HUES64 (cell line): ENCODE data around the gene SPEG.
A peak's percentile ranks its signal among the peaks of the same experiment; 100 is the strongest.

ENCODE experiments used
- H3K27ac ChIP-seq: 2 replicates; pipeline ENCODE4 v1.7.0; 2013; ENCODE audit warnings: low read depth, low read length, inconsistent platforms
- H3K27me3 ChIP-seq: 2 replicates; pipeline ENCODE4 v1.6.1; 2013; ENCODE audit warnings: mild to moderate bottlenecking, low read length; ENCODE audit not compliant: insufficient read depth
- H3K36me3 ChIP-seq: 2 replicates; pipeline ENCODE4 v1.6.1; 2013; ENCODE audit warnings: mild to moderate bottlenecking, low read length; ENCODE audit not compliant: insufficient read depth
- H3K4me1 ChIP-seq: 2 replicates; pipeline ENCODE4 v1.6.1; 2013; ENCODE audit warnings: mild to moderate bottlenecking, low read length, moderate library complexity; ENCODE audit not compliant: insufficient read depth
- H3K4me3 ChIP-seq: 2 replicates; pipeline ENCODE4 v1.5.1; 2013; ENCODE audit warnings: mild to moderate bottlenecking, low read length, moderate library complexity
- H3K9ac ChIP-seq: 2 replicates; pipeline ENCODE4 v1.6.1; 2013; ENCODE audit warnings: mild to moderate bottlenecking, low read depth, low read length
- H3K9me3 ChIP-seq: 2 replicates; pipeline ENCODE4 v1.6.1; 2013; ENCODE audit warnings: low read depth, low read length; ENCODE audit not compliant: insufficient read depth
- WGBS: fragments of 150-250, 120-280 bp; methylation state at CpG from one replicate; pipeline ENCODE4 v1.1.7; 2013; ENCODE audit warnings: missing lambda C conversion rate; 5-methylcytosine and 5-hydroxymethylcytosine counted together

The SPEG gene

DNA sequence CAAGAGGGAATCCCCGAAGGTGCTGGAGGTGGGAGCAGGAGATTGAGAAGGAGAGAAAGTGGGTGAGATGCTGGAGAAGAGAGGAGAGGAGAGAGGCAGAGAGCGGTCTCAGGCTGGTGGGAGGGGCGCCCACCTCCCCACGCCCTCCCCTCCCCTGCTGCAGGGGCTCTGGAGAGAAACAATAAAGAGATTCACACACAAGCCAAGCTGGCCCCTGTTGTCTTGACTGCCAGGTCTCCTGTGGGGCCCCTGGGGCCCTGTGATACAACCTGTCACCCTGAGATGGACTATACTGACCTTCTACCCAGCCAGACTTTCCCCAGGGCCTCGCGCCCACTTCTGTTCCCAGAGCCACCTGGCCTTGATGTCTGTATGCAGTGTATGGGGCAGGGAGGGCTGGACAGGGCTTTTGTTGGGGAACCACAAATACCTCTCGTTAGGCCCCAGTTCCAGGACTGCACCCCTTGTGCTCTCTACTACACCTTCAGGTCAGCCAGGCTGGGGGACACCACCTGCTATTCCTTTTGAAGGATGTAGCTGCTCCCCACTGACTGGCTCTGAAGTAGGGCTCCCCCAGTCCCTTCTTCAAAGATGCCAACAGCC lies 8.0 kb upstream of the SPEG start:
- Histone ChIP-seq H3K27me3 (no peaks in the 10 kb centered on the region; the same call in 1 of the 2 replicates), H3K4me3 (no peak overlapping the region), H3K9ac (no peak overlapping the region), H3K9me3 (no peaks in the 10 kb centered on the region), H3K36me3 (no peaks in the 10 kb centered on the region), H3K27ac (no peak overlapping the region), H3K4me1 (no peaks in the 10 kb centered on the region)
- 78% methylated on average over 6 of the region's 7 CpGs for WGBS

DNA sequence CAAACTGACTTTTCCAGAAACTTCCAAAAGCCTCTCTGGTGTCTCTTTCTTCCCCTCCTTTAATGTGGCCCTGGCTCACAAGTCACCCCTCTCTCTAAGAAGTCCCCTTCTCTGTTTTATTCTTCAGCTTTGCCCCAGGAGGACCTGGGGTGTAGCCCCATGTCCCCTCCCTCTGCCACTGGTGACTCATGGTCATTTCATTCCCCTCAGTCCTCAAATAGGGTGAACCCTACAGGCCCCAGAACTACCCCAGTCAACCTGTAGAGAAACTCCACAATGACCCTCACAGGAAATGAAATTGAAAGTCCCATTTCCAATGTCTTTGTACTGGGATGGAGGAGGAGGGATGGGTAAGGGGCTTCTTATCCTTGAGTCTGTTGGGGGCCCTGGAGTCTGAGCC lies 6.2 kb upstream of the SPEG start:
- H3K27me3 ChIP-seq: no peaks in the 10 kb centered on the region; the same call in 1 of the 2 replicates
- H3K4me3 ChIP-seq: no peak overlapping the region
- no peaks in the 10 kb centered on the region for H3K36me3 ChIP-seq
- no peaks in the 10 kb centered on the region for H3K4me1 ChIP-seq
- H3K9ac ChIP-seq: no peak overlapping the region
- H3K9me3 ChIP-seq: no peaks in the 10 kb centered on the region
- no peak overlapping the region for H3K27ac ChIP-seq

GRCh38 chr2:219429958-219430606 lies 4.6 kb upstream of the SPEG start:
- Histone ChIP-seq H3K36me3 (no peaks in the 10 kb centered on the region), H3K27me3 (peaks cover 8% of the 10 kb centered on the region), H3K4me3 (no peak overlapping the region), H3K9ac (no peak overlapping the region), H3K9me3 (no peaks in the 10 kb centered on the region), H3K27ac (no peak overlapping the region), H3K4me1 (no peaks in the 10 kb centered on the region)
- 93% methylated on average over 7 of the region's 7 CpGs for WGBS

- Histone ChIP-seq H3K27me3 (peaks cover 16% of the 10 kb centered on the region), H3K9me3 (no peaks in the 10 kb centered on the region), H3K4me3 (no peak overlapping the region), H3K4me1 (no peaks in the 10 kb centered on the region), H3K36me3 (no peaks in the 10 kb centered on the region), H3K27ac (no peak overlapping the region), H3K9ac (no peak overlapping the region)
- WGBS: 66% methylated on average over 9 of the region's 9 CpGs
Measured at GRCh38 chr2:219430633-219431615, 3.7 kb upstream of the SPEG start.

DNA sequence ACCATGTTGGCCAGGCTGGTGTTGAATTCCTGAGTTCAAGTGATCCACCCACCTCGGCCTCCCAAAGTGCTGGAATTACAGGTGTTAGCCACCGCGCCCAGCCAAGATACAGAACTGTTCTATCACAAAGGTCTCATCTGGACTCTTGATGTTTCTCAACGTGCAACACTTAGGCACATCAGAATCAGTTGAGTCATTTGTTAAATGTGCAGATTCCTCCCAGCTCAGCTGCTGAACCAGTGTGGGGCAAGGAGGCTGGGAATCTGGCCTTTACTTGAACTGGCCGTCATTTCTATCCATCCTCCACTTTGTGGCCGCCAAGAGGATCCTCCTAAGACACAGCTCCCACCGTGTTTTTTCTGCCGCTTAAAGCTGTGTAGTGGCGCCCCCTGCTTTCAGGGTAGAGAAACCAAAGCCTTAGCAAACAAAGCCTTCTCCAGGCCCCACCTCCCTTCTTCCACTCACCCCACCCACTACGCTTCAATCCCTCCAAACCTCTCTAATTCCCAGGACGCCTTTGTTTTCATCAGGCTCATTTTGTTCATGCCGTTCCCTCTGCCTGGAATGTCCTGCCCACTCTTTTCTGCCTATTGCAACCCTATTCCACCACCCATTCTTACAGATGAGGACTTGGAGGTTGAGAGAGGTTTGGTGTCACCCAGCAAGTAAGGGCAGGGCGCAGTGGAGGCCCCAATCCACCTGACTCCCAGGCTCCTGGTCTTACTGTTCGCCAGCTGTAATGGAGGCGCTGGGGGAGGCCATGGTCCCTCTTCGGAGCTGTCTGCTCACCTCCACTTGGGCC lies 776 bp upstream of the SPEG start:
- Histone ChIP-seq H3K4me1 (no peaks in the 10 kb centered on the region), H3K4me3 (peak overlapping the region; percentile 49), H3K9me3 (no peaks in the 10 kb centered on the region), H3K27ac (no peak overlapping the region), H3K36me3 (no peaks in the 10 kb centered on the region), H3K27me3 (peaks cover 27% of the 10 kb centered on the region), H3K9ac (peak overlapping the region; percentile 37)
- WGBS: 48% methylated on average over 16 of the region's 16 CpGs

GRCh38 chr2:219434468-219434717 lies 250 bp upstream of the SPEG start:
- Histone ChIP-seq H3K4me3 (peak overlapping the region; percentile 49), H3K9ac (peak overlapping the region; percentile 37), H3K36me3 (no peaks in the 10 kb centered on the region), H3K27ac (no peak overlapping the region), H3K9me3 (no peaks in the 10 kb centered on the region), H3K27me3 (peaks cover 29% of the 10 kb centered on the region), H3K4me1 (no peaks in the 10 kb centered on the region)
- WGBS: 11% methylated on average over 8 of the region's 9 CpGs

- Histone ChIP-seq H3K4me3 (no peak overlapping the region; the same call in 1 of the 2 replicates), H3K27ac (no peak overlapping the region), H3K4me1 (no peaks in the 10 kb centered on the region), H3K36me3 (no peaks in the 10 kb centered on the region), H3K27me3 (peaks cover 31% of the 10 kb centered on the region), H3K9ac (no peak overlapping the region), H3K9me3 (no peaks in the 10 kb centered on the region)
- 89% methylated on average over 6 of the region's 6 CpGs for WGBS
Measured at GRCh38 chr2:219435701-219436100, 1.1 kb downstream of the SPEG start.

DNA sequence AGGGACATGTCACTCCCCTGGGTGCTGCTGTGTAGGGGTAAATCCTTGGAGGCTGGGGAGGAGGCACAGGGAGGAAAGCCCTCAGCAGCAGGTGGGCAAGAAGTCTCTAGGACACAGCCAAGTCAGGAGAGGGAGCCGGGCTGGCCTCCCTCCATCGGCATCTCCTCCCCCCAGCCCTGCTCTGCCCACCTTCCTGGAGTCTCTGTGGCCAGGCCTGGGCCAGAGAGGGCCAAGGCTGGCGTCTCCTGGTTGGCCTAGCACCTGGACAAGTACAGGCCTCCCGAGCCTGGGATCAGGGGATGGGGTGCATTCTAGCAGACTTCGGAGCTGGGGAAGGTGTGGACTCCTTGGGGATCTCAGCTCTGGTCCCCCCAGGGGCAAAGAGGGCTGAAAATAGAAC lies 1.8 kb downstream of the SPEG start:
- H3K9me3 ChIP-seq: no peaks in the 10 kb centered on the region
- H3K4me1 ChIP-seq: 0 out of 2 replicates have a peak, but pooled peaks cover 5% of the 10 kb centered on the region
- no peak overlapping the region for H3K9ac ChIP-seq
- WGBS: 93% methylated on average over 5 of the region's 5 CpGs
- no peak overlapping the region for H3K27ac ChIP-seq
- peaks cover 39% of the 10 kb centered on the region for H3K27me3 ChIP-seq
- H3K4me3 ChIP-seq: no peak overlapping the region
- no peaks in the 10 kb centered on the region for H3K36me3 ChIP-seq

DNA sequence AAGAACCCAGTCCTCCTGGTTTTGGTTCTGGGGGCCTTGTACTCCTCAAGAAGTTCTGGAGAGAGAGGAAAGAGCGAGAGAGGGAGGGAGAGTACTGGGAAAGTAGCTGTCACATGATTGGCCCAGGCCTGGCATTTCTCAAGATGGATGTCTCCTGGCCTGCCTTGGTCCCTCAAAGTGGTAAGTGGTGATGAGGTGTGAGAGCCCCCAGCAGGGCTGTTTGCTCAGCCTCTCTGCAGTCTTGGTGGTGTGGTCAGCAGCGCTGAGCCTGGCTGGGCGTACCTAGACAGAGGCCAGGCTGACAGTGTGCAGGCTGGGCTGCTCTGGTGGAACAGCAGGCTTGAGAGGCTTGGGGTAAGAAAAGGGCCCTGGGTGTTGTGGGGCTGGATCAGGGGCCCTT lies 2.5 kb downstream of the SPEG start:
- Histone ChIP-seq H3K36me3 (no peaks in the 10 kb centered on the region), H3K27me3 (peaks cover 41% of the 10 kb centered on the region), H3K9ac (no peak overlapping the region), H3K27ac (no peak overlapping the region), H3K9me3 (no peaks in the 10 kb centered on the region), H3K4me1 (0 out of 2 replicates have a peak, but pooled peaks cover 5% of the 10 kb centered on the region), H3K4me3 (no peak overlapping the region)
- WGBS: 79% methylated on average over 3 of the region's 3 CpGs

DNA sequence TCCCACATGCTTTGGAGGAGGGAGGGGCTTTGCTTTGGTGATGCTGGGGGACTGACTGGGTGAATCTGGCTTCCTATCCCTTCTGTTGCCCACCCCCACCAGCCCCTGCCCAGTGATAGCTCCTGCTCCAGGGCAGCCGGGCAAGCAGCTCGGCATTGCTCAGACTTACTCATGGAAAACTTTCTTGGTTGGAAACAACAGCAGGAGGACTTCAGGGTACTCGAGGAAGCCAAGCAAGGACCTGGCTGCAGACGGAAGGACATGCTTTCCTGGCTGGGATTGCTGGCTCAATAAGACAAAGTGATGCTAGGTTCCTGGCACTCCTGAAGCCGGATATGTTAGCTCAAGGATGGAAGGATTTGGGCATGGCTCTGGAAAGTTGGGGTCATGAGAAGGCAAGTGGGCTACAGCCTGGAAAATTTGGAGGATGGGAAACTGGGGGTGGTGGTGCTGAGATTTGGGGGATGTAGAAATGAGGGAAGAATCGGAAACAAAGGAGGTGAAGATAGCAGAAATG lies 3.1 kb downstream of the SPEG start:
- no peaks in the 10 kb centered on the region for H3K9me3 ChIP-seq
- 69% methylated on average over 6 of the region's 6 CpGs for WGBS
- no peak overlapping the region for H3K9ac ChIP-seq
- H3K27ac ChIP-seq: no peak overlapping the region
- H3K4me3 ChIP-seq: no peak overlapping the region
- H3K27me3 ChIP-seq: peaks cover 43% of the 10 kb centered on the region
- H3K36me3 ChIP-seq: no peaks in the 10 kb centered on the region
- H3K4me1 ChIP-seq: peaks cover 7% of the 10 kb centered on the region; the same call in 1 of the 2 replicates
